GM10847 (cell line): ENCODE results near the gene TMBIM6.

Experiments used
- POLR2A ChIP-seq: IDR thresholded peaks from 2 replicates; pipeline ENCODE4 v1.6.1; 2011; ENCODE audit not compliant: insufficient read length; ENCODE audit errors: extremely low read depth

Gene TMBIM6

GRCh38 chr12:49762468-49762847 is 21.1 kb downstream of the TMBIM6 start:
- TF ChIP-seq POLR2A: no peak

- TF ChIP-seq POLR2A: no peak
These were observed 21.7 kb downstream of the TMBIM6 start for GRCh38 chr12:49763006-49763591.

GRCh38 chr12:49764126-49764525 is 22.8 kb downstream of the TMBIM6 start:
- TF ChIP-seq POLR2A: no peak

GRCh38 chr12:49766115-49766455 is 24.7 kb downstream of the TMBIM6 start:
- no peak for TF ChIP-seq POLR2A

- TF ChIP-seq POLR2A: no peak
These were observed 26.0 kb downstream of the TMBIM6 start for GRCh38 chr12:49767333-49767732.

- no peak for TF ChIP-seq POLR2A
These were observed 35.1 kb downstream of the TMBIM6 start for GRCh38 chr12:49776413-49776812.

- no peak for TF ChIP-seq POLR2A
These were observed 35.5 kb downstream of the TMBIM6 start for GRCh38 chr12:49776858-49777257.

GRCh38 chr12:49777341-49777740 is 36.0 kb downstream of the TMBIM6 start:
- TF ChIP-seq POLR2A: no peak

GRCh38 chr12:49777800-49778748 is 36.7 kb downstream of the TMBIM6 start:
- TF ChIP-seq POLR2A: no peak

- TF ChIP-seq POLR2A: no peak
These were observed 38.2 kb downstream of the TMBIM6 start for GRCh38 chr12:49779581-49779980.

GRCh38 chr12:49783917-49784676 is 42.7 kb downstream of the TMBIM6 start:
- TF ChIP-seq POLR2A: no peak

- TF ChIP-seq POLR2A: no peak
These were observed 43.5 kb downstream of the TMBIM6 start for GRCh38 chr12:49784756-49785409.

GRCh38 chr12:49787672-49788071 is 46.3 kb downstream of the TMBIM6 start:
- TF ChIP-seq POLR2A: no peak

GRCh38 chr12:49789992-49790391 is 48.6 kb downstream of the TMBIM6 start:
- TF ChIP-seq POLR2A: no peak
